Sciatic nerve (tissue), 2 donors: Measurements from ENCODE around the gene KLHL29. TPM values are rescaled to one million over a fixed set of nuclear protein-coding genes. Genes with fewer than 3 reads are reported as not detected.

ENCODE experiments used
- ATAC-seq: fragments of 200-7000 bp; cut with Tn5 transposase; one replicate; pipeline ENCODE4 v1.9.1; 2020; ENCODE audit warnings: mild to moderate bottlenecking, moderate library complexity
- DNase-seq: peaks from one replicate; pipeline ENCODE4 v3.0.0-alpha.2; 2020; ENCODE audit warnings: low spot score
- intact Hi-C: fragments of 100-400 bp; cut with DNase I; formaldehyde crosslinking; loops from one replicate; pipeline ENCODE4 v1.14.2; 2022
- total RNA-seq: library from RNA; stranded (reverse); fragmentation: NEBNext Ultra II Directional; extraction: Animal tissue kit (Norgen Biotek cat#: 25700); gene quantifications from one replicate; pipeline ENCODE4 v1.2.1, GENCODE V29; 2021
- donor health status: DM: no; HTN: no; CAD: no.
- donor health status: DM: no; HTN: no; CAD: no.

Gene KLHL29
- total RNA-seq, 1 donor from 2014 or later = 31.7 TPM

- DNase-seq (no peak), ATAC-seq (no peak)
- intact Hi-C loops = no loop called here
Observed at GRCh38 chr2:23639406-23639982, 254.5 kb downstream of the KLHL29 start.

GRCh38 chr2:23640711-23641110 is 255.7 kb downstream of the KLHL29 start:
- ATAC-seq (no peak), DNase-seq (no peak)
- intact Hi-C loops = no loop called here

GRCh38 chr2:23642516-23642915 is 257.5 kb downstream of the KLHL29 start:
- DNase-seq (no peak), ATAC-seq (no peak)
- intact Hi-C loops = no loop called here

- intact Hi-C loops = no loop called here
- DNase-seq = no peak
- no peak for ATAC-seq
Observed at GRCh38 chr2:23645230-23645808, 260.3 kb downstream of the KLHL29 start.

GRCh38 chr2:23647563-23647962 is 262.6 kb downstream of the KLHL29 start:
- DNase-seq = no peak
- ATAC-seq = no peak
- intact Hi-C loops = no loop called here

- no peak for ATAC-seq
- intact Hi-C loops = no loop called here
- DNase-seq = no peak
Observed at GRCh38 chr2:23649303-23649702, 264.3 kb downstream of the KLHL29 start.

- ATAC-seq (no peak), DNase-seq (no peak)
- intact Hi-C loops = no loop called here
Observed at GRCh38 chr2:23649819-23650218, 264.8 kb downstream of the KLHL29 start.

- intact Hi-C loops = no loop called here
- ATAC-seq (no peak), DNase-seq (no peak)
Observed at GRCh38 chr2:23651187-23652080, 266.5 kb downstream of the KLHL29 start.

GRCh38 chr2:23653326-23653725 is 268.3 kb downstream of the KLHL29 start:
- intact Hi-C loops = no loop called here
- ATAC-seq (no peak), DNase-seq (no peak)

- intact Hi-C loops = no loop called here
- DNase-seq (no peak), ATAC-seq (no peak)
Observed at GRCh38 chr2:23654756-23655155, 269.8 kb downstream of the KLHL29 start.

GRCh38 chr2:23655934-23656596 is 271.1 kb downstream of the KLHL29 start:
- intact Hi-C loops = no loop called here
- DNase-seq = no peak
- ATAC-seq = no peak

GRCh38 chr2:23656597-23656973 is 271.6 kb downstream of the KLHL29 start:
- intact Hi-C loops = no loop called here
- peak; percentile 37 for ATAC-seq

GRCh38 chr2:23657371-23657770 is 272.4 kb downstream of the KLHL29 start:
- DNase-seq = no peak
- no peak for ATAC-seq
- intact Hi-C loops = no loop called here

More at GRCh38 chr2:23656597-23656973, 271.6 kb downstream of the KLHL29 start:
- DNase-seq = no peak

GRCh38 chr2:23657934-23658333 is 273.0 kb downstream of the KLHL29 start:
- DNase-seq (no peak), ATAC-seq (no peak)
- intact Hi-C loops = no loop called here

GRCh38 chr2:23658466-23658942 is 273.5 kb downstream of the KLHL29 start:
- DNase-seq (no peak), ATAC-seq (no peak)
- intact Hi-C loops = no loop called here

- DNase-seq (no peak), ATAC-seq (no peak)
- intact Hi-C loops = no loop called here
Observed at GRCh38 chr2:23659328-23659727, 274.3 kb downstream of the KLHL29 start.

- intact Hi-C loops = no loop called here
- DNase-seq (no peak), ATAC-seq (no peak)
Observed at GRCh38 chr2:23659773-23660172, 274.8 kb downstream of the KLHL29 start.

GRCh38 chr2:23660237-23660636 is 275.3 kb downstream of the KLHL29 start:
- intact Hi-C loops = no loop called here
- no peak for ATAC-seq
- no peak for DNase-seq

- DNase-seq (no peak), ATAC-seq (no peak)
- intact Hi-C loops = no loop called here
Observed at GRCh38 chr2:23661276-23662050, 276.5 kb downstream of the KLHL29 start.
